NCI-H510A treated with DMSO at 0.1 percent for 48 hours (cell line): ENCODE measurements around the gene PCGF1.

Experiments
- DNase-seq: peaks from one replicate; lab custom pipeline; 2025; lab: John Stamatoyannopoulos, UW

Gene PCGF1

GRCh38 chr2:74536166-74536950 lies 28.9 kb upstream of the PCGF1 start:
- DNase-seq, result no peak

DNA sequence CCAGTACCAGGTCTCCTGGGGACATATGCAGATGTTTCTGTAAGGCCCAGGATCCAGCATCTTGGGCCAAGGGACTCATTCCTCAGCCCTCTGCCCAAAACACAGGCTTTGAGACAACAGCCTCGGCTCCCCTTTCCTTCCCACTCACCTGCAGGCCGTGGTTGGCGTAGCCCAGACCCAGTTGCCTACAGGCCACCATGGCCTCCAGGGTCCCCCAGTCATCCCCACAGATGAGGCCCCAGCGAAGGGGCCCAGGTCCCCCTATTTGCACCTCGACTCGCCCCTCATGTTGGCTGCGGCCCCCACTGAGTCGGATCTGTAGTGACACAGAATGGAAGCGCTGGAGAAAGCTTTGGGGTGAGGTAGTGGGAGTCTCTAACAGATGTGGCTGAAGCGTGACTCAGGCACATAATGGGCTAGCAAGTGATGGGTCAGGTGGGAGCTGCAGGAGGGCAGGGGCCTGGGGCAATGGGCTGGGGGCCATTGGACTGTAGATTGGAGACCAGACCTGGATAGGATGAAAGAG lies 28.0 kb upstream of the PCGF1 start:
- no peak for DNase-seq

GRCh38 chr2:74534411-74534810 lies 26.9 kb upstream of the PCGF1 start:
- no peak for DNase-seq

DNA sequence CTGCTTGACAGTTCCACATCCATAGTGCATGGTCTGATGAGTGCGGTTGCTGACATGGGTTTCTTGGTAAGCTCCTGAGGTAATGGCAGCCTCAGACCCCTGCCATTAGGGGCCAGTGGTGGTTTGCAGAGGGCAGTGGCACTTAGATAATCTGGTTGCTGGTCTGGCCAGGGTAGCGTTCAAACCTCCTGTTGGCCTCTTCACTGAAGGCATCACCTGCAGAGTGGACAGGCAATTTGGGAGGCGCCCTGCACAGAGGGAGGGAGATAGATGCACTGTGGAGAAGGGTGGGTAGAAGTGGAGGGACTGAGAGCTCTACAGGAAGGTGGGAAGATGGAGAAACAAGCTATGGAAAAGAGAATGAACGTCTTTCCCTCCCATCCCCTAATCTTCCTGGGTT lies 26.0 kb upstream of the PCGF1 start:
- no peak for DNase-seq

DNA sequence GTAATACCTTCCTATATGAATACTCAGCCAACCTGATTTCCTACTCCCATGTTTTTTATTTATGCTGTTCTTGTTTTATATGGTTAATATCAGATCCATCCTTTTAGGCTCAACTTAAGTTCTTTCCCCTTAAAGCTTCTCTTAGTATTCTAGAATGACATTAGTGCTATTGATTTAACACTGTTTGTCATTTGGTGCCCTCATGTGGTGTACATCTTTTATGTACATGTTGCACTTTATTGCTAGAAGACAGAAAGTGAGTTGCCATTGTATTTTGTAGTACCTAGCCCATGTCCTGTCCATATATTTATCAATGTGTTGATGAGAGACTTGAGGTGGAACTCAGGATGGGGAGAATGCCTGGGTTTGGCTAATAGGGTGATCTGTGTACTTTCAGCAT lies 24.7 kb upstream of the PCGF1 start:
- DNase-seq, result peak; percentile 15

- DNase-seq, result no peak
Measured at GRCh38 chr2:74531666-74532065, 24.2 kb upstream of the PCGF1 start.

GRCh38 chr2:74530239-74531187 lies 23.0 kb upstream of the PCGF1 start:
- DNase-seq, result peak; percentile 40

DNA sequence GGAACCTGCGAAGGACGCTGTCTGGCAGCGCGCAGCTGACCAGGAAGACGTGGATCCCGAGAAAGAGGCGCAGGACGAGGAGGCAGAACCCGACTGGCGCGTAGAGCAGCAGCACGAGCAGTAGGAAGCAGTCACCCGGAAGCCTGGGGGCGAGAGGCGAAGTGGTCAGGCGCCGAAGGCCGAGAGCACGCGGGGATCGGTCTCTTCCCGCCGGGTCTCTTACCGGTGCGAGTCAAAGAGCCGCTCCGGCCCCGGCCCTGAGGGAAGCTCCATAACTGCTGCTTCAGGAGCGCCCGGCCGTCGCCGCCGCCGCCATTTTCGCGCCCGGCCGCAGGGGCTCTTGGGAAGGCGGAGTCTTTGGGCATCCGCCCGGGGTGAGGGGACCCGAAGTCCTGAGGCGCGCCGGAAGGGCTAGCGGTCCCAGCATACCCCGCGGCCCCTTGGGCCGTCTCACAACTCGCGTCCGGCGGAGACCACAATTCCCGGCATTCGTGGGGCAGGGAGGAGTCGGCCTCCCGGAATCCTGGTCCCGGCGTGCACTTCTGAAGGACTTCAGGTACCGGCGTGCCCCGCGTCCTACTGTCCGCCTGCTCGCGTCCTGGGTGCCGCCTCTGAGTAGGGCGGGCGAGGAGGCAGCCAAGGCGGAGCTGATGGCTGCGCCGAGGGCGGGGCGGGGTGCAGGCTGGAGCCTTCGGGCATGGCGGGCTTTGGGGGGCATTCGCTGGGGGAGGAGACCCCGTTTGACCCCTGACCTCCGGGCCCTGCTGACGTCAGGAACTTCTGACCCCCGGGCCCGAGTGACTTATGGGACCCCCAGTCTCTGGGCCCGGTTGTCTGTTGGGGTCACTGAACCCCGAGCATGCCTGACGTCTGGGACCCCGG lies 22.1 kb upstream of the PCGF1 start, which contains the start of the genes AUP1 and HTRA2:
Gene AUP1 (minus strand): TSS at position 350 of the 882 bp plus-strand sequence. CDS start 77 bp downstream, at position 273.
Gene HTRA2 (plus strand): TSS at position 577 of the 882 bp plus-strand sequence. CDS start 74 bp downstream, at position 651.
- peak; percentile 96 for DNase-seq

DNA sequence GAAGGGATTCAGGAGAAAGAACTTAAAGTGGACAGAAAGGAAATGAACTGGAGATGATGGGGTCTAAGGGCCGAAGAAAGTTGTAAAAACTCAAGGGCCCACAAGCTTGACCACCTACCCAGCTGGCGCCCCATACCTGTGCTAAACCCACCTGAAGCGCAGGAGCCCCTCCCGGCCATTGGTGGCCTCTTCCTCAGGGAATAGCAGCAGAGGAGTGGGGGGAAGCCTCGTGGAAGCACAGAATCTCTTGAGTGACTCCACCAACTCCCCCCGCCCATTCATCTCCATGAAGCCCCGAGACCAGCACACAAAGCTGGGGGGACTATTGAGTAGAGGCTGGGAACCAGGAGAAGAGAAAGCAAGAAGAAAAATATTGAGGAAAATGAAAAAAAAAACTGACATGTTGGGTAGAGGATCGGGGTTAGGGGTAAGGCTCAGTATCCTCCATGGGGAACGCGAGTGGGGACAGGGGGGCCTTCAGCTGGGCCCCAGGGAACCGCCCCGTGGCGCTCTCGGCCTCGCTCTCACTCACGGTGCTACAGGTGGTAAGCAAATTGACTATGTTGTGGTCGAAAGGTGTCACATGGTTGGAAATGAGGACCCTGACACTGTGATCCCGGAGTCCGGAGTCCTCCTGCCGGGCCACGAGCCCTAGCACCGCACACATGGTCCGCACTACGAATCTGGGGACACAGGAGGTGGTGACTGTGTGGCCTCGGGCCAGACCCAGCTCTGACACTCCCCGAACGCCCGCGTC lies 21.3 kb upstream of the PCGF1 start:
- DNase-seq, result no peak

DNA sequence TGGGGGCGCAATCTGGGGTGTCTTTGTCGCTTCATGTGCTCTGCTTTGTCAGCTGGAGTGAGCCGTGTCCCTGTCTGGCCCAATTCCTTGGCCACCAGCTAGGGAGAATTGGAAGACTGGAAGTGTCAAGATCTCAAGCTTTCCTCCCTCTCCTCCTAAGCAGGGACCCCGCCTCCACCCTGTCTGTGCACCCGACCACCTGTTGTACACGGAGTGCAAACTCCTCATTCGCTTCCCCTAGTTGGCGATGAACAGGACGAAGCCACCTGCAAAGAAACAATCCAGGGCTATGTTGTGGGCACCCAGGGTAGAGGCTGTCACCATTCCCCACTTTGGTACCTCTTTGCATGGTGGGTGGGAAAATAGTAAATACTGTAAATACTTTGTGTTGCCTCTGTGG lies 20.2 kb upstream of the PCGF1 start:
- no peak for DNase-seq

- DNase-seq, result no peak
Measured at GRCh38 chr2:74526649-74527230, 19.2 kb upstream of the PCGF1 start.

DNA sequence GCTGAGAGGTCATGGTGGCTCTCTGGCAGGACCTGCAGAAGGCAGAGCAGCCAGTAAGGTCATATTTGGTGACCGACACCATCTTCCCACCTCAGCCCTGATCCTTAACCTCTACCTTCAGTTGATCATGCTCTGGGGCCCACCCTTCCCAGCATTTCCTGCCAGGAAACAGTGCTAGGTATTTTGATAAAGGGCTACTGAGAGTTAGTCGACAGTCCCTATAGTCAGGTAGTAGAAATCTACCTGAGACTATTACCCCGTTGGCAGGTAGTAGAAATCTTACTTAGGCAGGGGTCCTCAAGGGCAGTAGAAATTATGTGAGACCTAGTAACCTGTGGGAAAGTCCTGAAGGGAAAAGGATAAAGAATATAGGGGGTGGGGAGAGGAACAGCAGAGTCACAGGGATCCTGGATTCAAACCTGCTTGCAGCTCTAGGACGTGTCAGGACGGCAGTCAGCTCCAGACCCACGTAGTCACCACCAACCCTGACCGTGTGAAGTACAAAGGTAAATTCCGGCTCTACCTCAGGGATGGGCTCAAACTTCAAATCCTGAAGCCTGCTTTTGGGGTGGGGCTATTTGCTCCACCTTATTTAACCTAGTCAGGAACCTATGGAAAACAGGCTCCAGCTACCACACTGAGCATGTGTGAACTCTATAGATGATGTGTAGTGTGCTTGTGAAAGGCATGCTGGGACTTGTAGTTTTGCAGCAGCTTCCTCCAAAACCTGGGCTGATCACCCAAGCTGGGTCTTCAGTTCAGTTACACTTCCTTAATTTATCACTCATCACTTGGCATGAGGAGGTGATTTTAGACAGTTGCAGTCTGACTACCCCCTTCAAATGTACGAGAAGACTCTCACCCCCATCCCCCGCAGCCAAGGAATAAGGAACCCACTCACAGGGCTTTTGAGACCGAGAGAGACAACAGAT lies 18.5 kb upstream of the PCGF1 start, which contains the start of gene DQX1:
Gene DQX1 (minus strand): TSS at position 515 of the 932 bp plus-strand sequence. CDS start 502 bp downstream, at position 13.
- no peak for DNase-seq

- DNase-seq, result no peak
Measured at GRCh38 chr2:74524955-74525716, 17.6 kb upstream of the PCGF1 start.

- DNase-seq, result no peak
Measured at GRCh38 chr2:74524005-74524404, 16.5 kb upstream of the PCGF1 start.

DNA sequence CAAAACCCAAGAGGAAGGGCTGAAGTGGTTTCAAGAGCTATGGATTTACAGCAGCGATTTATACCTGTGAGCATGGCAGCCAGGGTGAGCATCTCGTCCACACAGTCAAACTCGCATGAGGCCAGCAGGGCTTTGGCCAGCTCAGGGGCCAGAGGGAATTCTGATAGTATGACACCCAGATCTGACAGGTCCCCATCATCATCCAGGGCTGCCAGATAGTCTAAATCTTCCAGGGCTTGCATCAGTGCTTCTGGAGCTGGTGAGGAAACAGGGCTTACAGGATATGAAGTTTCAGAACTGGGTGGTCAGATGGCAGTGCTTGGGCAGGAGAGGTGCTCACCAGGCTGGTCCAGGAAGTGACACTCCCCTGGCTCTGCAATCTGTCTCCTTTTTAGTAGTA lies 15.0 kb upstream of the PCGF1 start:
- no peak for DNase-seq

DNA sequence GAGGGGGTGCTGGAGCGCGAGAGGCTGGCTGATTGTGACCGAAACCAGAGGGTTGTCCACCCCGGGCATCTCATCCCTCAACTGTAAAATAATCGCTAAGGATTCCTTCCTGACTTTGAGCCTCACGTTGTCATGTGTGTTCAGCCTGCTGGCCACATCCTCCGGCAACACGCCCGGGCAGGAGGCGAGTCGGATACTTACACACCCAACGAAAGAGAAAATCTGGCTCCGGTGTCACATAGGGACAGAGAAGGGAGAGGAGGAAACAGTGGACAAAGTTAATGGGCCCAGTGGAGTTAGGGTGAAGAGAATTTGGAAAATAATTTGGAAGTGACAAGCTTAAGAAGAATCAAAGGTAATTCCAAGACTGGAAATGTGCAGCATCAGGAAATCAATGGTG lies 9.2 kb upstream of the PCGF1 start:
- no peak for DNase-seq

- peak; percentile 41 for DNase-seq
Measured at GRCh38 chr2:74515981-74516633, 8.6 kb upstream of the PCGF1 start.
